ENCODE measurements around the gene ABCA2. TPM values are rescaled to one million over a fixed set of nuclear protein-coding genes. Genes with fewer than 3 reads are reported as not detected.

The ABCA2 gene
- total and polyA plus RNA-seq, 9 of the 15 experiments (the other 6 are each of a cell fraction or from before 2014, with no cell fraction given): 0.69 to 16.3 (median 6.1) TPM; not detected in 2

DNA sequence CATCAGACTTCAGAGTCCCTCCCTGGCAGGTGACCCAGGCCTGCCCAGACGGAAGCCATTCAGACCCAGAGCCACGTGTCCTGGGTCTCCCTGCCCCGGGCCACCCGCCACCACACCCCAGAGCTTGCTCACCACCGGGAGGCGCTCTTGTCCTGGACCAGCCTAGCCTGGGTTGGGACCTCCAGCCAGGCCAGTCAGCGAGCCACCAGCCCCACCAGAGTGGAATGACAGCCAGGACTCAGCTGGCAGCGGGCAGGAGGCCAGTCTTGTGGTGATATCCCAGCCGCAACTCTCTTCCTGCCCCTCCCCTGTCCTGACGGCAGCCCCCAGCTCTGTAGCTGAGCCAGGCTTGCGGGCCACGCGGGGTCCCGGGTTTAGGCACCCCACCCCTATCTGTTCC, 52.4 kb downstream of the ABCA2 start:
- BruUV-seq (replicated peaks): no TSS peak
- in situ Hi-C loops (cut with MboI) (no loop called here), intact Hi-C loops (cut with micrococcal nuclease) (loop anchor here (2.0 kb wide), 1 partner anchor 59 kb away; no protein-coding TSS in a partner anchor)
- H3K9ac ChIP-seq (ENCODE audit: insufficient read depth in 1 of 2, low read depth in 2 of 2, low read length in 2 of 2): peak overlapping the region in 1 of 2 experiments; percentile 3; a peak in 2 of 4 replicates
- WGBS (ENCODE audit: insufficient coverage, low coverage, missing lambda C conversion rate): 36% methylated on average over 14 of the region's 14 CpGs
- no peaks in the 10 kb centered on the region for H4K20me1 ChIP-seq (replicated peaks; ENCODE audit: control insufficient read depth, insufficient read depth, low read length)
- no peaks in the 10 kb centered on the region for H3K9me1 ChIP-seq (ENCODE audit: control insufficient read depth, insufficient read depth, low read length)
- H3K4me1 ChIP-seq (replicated peaks in 1 of 2; ENCODE audit: control insufficient read depth in 2 of 2, insufficient read depth in 2 of 2, low read length in 2 of 2): peaks cover 9 to 92% of the 10 kb centered on the region in 2 experiments; a peak in 4 of 5 replicates
- peak overlapping the region; percentile 55 for H2AFZ ChIP-seq (ENCODE audit: low read depth, low read length)
- ATAC-seq (peak; percentile 45), FAIRE-seq (no peak), DNase-seq (ENCODE audit: extremely low read depth in 1 of 4, low spot score in 3 of 4) (peak; percentile 52 to 62 (median 58))
- no peak overlapping the region for H3K27ac ChIP-seq (ENCODE audit: extremely low read depth, low read depth, low read length)
- H3K79me2 ChIP-seq (ENCODE audit: control insufficient read depth, insufficient read depth, low read length): no peaks in the 10 kb centered on the region
- ChIA-PET CTCF (ENCODE audit: low intra/inter-chr PET ratio) (no interaction called here), POLR2A (interaction anchor here (0.5 to 1.4 kb wide), 5 partner anchors 9 to 706 kb away, joined by 3 to 4 read pairs (median 3); no protein-coding TSS in a partner anchor)
- no peak overlapping the region for H3K4me3 ChIP-seq
- H3K36me3 ChIP-seq (ENCODE audit: control insufficient read depth, insufficient read depth, low read length): no peaks in the 10 kb centered on the region
- H3K9me3 ChIP-seq (replicated peaks; ENCODE audit: control insufficient read depth, insufficient read depth, low read depth, low read length): no peaks in the 10 kb centered on the region
- H3K4me2 ChIP-seq (ENCODE audit: insufficient read depth, low read length): no peak overlapping the region
- no peaks in the 10 kb centered on the region for H3K27me3 ChIP-seq (ENCODE audit: control insufficient read depth in 2 of 2, insufficient read depth in 2 of 2, low read length in 2 of 2)
- TF ChIP-seq, protein P1, sequence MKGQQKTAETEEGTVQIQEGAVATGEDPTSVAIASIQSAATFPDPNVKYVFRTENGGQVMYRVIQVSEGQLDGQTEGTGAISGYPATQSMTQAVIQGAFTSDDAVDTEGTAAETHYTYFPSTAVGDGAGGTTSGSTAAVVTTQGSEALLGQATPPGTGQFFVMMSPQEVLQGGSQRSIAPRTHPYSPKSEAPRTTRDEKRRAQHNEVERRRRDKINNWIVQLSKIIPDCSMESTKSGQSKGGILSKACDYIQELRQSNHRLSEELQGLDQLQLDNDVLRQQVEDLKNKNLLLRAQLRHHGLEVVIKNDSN (CRISPR knock-in tag; IDR thresholded peaks at IDR 0.05): peak; percentile 57; the same call in 1 of the 2 replicates
- TF ChIP-seq, protein P2, sequence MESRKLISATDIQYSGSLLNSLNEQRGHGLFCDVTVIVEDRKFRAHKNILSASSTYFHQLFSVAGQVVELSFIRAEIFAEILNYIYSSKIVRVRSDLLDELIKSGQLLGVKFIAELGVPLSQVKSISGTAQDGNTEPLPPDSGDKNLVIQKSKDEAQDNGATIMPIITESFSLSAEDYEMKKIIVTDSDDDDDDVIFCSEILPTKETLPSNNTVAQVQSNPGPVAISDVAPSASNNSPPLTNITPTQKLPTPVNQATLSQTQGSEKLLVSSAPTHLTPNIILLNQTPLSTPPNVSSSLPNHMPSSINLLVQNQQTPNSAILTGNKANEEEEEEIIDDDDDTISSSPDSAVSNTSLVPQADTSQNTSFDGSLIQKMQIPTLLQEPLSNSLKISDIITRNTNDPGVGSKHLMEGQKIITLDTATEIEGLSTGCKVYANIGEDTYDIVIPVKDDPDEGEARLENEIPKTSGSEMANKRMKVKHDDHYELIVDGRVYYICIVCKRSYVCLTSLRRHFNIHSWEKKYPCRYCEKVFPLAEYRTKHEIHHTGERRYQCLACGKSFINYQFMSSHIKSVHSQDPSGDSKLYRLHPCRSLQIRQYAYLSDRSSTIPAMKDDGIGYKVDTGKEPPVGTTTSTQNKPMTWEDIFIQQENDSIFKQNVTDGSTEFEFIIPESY (CRISPR knock-in tag; IDR thresholded peaks at IDR 0.05): peak; percentile 100
- no peak for TF ChIP-seq ZNF3 (CRISPR knock-in tag; IDR thresholded peaks at IDR 0.05)
- TF ChIP-seq ZBTB7A (IDR thresholded peaks at IDR 0.05; ENCODE audit: borderline replicate concordance, control insufficient read depth, low read depth, low read length): peak; percentile 56; the same call in 1 of the 2 replicates
- TF ChIP-seq, protein P3, sequence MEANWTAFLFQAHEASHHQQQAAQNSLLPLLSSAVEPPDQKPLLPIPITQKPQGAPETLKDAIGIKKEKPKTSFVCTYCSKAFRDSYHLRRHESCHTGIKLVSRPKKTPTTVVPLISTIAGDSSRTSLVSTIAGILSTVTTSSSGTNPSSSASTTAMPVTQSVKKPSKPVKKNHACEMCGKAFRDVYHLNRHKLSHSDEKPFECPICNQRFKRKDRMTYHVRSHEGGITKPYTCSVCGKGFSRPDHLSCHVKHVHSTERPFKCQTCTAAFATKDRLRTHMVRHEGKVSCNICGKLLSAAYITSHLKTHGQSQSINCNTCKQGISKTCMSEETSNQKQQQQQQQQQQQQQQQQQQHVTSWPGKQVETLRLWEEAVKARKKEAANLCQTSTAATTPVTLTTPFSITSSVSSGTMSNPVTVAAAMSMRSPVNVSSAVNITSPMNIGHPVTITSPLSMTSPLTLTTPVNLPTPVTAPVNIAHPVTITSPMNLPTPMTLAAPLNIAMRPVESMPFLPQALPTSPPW (CRISPR knock-in tag; IDR thresholded peaks at IDR 0.05): 0 out of 2 replicates have a peak, but pooled peaks have one; percentile 8
- TF ChIP-seq, protein P4, sequence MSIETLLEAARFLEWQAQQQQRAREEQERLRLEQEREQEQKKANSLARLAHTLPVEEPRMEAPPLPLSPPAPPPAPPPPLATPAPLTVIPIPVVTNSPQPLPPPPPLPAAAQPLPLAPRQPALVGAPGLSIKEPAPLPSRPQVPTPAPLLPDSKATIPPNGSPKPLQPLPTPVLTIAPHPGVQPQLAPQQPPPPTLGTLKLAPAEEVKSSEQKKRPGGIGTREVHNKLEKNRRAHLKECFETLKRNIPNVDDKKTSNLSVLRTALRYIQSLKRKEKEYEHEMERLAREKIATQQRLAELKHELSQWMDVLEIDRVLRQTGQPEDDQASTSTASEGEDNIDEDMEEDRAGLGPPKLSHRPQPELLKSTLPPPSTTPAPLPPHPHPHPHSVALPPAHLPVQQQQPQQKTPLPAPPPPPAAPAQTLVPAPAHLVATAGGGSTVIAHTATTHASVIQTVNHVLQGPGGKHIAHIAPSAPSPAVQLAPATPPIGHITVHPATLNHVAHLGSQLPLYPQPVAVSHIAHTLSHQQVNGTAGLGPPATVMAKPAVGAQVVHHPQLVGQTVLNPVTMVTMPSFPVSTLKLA (conservative IDR thresholded peaks at IDR 0.05): peak in 1 of 2 experiments; percentile 50; a peak in 1 of 4 replicates
- no peak for TF ChIP-seq NR2F6 (CRISPR knock-in tag; IDR thresholded peaks at IDR 0.05)
- TF ChIP-seq RAD21 (CRISPR knock-in tag; conservative IDR thresholded peaks at IDR 0.05 in 1 of 2, IDR thresholded peaks at IDR 0.05 in 1 of 2): peak in 1 of 2 experiments; percentile 39; a peak in 2 of 4 replicates
- TF ChIP-seq, protein P5, sequence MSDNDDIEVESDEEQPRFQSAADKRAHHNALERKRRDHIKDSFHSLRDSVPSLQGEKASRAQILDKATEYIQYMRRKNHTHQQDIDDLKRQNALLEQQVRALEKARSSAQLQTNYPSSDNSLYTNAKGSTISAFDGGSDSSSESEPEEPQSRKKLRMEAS (CRISPR knock-in tag; IDR thresholded peaks at IDR 0.05): peak; percentile 56; the same call in 1 of the 2 replicates
- TF ChIP-seq, protein P6, sequence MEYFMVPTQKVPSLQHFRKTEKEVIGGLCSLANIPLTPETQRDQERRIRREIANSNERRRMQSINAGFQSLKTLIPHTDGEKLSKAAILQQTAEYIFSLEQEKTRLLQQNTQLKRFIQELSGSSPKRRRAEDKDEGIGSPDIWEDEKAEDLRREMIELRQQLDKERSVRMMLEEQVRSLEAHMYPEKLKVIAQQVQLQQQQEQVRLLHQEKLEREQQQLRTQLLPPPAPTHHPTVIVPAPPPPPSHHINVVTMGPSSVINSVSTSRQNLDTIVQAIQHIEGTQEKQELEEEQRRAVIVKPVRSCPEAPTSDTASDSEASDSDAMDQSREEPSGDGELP (CRISPR knock-in tag; IDR thresholded peaks at IDR 0.05; ENCODE audit: borderline replicate concordance): peak; percentile 54; the same call in 1 of the 2 replicates
- TF ChIP-seq GTF2E2 (tag; IDR thresholded peaks at IDR 0.05): no peak
- peak in 1 of 3 experiments; percentile 8 for TF ChIP-seq YY1 (IDR thresholded peaks at IDR 0.05; ENCODE audit: borderline replicate concordance in 1 of 3, control insufficient read depth in 1 of 3, extremely low read depth in 1 of 3, insufficient read depth in 3 of 3, insufficient read length in 1 of 3, insufficient replicate concordance in 2 of 3, low read depth in 1 of 3, low read length in 2 of 3)
